K562 (cell line): ENCODE results near the gene HS3ST1. TPM values are rescaled to one million over a fixed set of nuclear protein-coding genes. Genes with fewer than 3 reads are reported as not detected.
"Not testable (repeated sequence)": the region's sequence is repeated elsewhere in the genome, so short reads cannot be mapped to it uniquely, and the experiment has no call there.

ENCODE experiments used
- ATAC-seq: fragments of 200-7000 bp; cut with Tn5 transposase; 3 replicates; pipeline ENCODE4 v1.9.1; 2020; ENCODE audit warnings: moderate library complexity
- BruUV-seq: library from RNA; stranded (reverse); fragments of 400-500 nt; replicated peaks from 2 replicates; lab custom pipeline; 2021; lab: Mats Ljungman, UMichigan
- CTCF ChIA-PET: fragments of 300-600 bp; formaldehyde crosslinking; extraction: SDS; loops from one replicate; lab custom pipeline; 2021; ENCODE audit warnings: low intra/inter-chr PET ratio; lab: Yijun Ruan, JAX
- POLR2A ChIA-PET: fragments of 300-600, 350-650 bp; sonication (Branson Sonifier 250); formaldehyde crosslinking; extraction: SDS; loops from one replicate; lab custom pipeline; 2021; ENCODE audit warnings: antibody characterized with exemption, inconsistent platforms; lab: Yijun Ruan, JAX
- DNase-seq, 4 experiments: peaks; one replicate each; pipeline versions ENCODE4 v3.0.0 to v3.0.0-alpha.2; 2011 to 2018; ENCODE audit warnings: low spot score in 3 of 4, mixed read lengths in 3 of 4; ENCODE audit errors: extremely low read depth in 1 of 4
- FAIRE-seq: peaks from 2 replicates; lab custom pipeline; 2011; peaks lifted over from hg19 to GRCh38; lab: Jason Lieb, UNC
- H2AFZ ChIP-seq: 2 replicates; pipeline ENCODE4 v1.6.0; 2011; ENCODE audit warnings: low read depth, low read length, control low read depth, inconsistent platforms
- H3K27ac ChIP-seq: fragments of 200-600 bp; 3 replicates; pipeline ENCODE4 v1.8.0; 2011; ENCODE audit warnings: low read depth, mild to moderate bottlenecking, control low read depth, inconsistent platforms, low read length, moderate library complexity, mixed read lengths; ENCODE audit errors: extremely low read depth
- H3K27me3 ChIP-seq, 2 experiments: fragments of 300-600 bp in 1 of 2; 2 replicates in 1 of 2; 3 replicates in 1 of 2; pipeline versions ENCODE4 v1.6.0 to v1.8.0; 2011; ENCODE audit warnings: inconsistent platforms in 2 of 2, low read length in 2 of 2, mild to moderate bottlenecking in 1 of 2, mixed read lengths in 1 of 2, moderate library complexity in 1 of 2; ENCODE audit not compliant: control insufficient read depth in 2 of 2, insufficient read depth in 2 of 2
- H3K36me3 ChIP-seq: fragments of 300-600 bp; 3 replicates; pipeline ENCODE4 v1.8.0; 2011; ENCODE audit warnings: mild to moderate bottlenecking, low read length, inconsistent platforms; ENCODE audit not compliant: control insufficient read depth, insufficient read depth
- H3K4me1 ChIP-seq, 2 experiments: fragments of 200-600 bp in 1 of 2; replicated peaks in 1 of 2; 2 replicates in 1 of 2; 3 replicates in 1 of 2; pipeline versions ENCODE4 v1.5.1 to v1.8.0; 2011; ENCODE audit warnings: inconsistent platforms in 2 of 2, low read length in 2 of 2, mild to moderate bottlenecking in 1 of 2, mixed read lengths in 1 of 2, moderate library complexity in 1 of 2; ENCODE audit not compliant: control insufficient read depth in 2 of 2, insufficient read depth in 2 of 2
- H3K4me2 ChIP-seq: 2 replicates; pipeline ENCODE4 v1.6.1; 2011; ENCODE audit warnings: low read length, control low read depth, inconsistent platforms, mixed read lengths; ENCODE audit not compliant: insufficient read depth
- H3K4me3 ChIP-seq: fragments of 200-600 bp; sonication (generic), shearing (Covaris generic); 2 replicates; pipeline ENCODE4 v1.5.1; 2016; ENCODE audit warnings: control low read depth, inconsistent platforms
- H3K79me2 ChIP-seq: fragments of 200-600 bp; 3 replicates; pipeline ENCODE4 v1.8.0; 2011; ENCODE audit warnings: low read length, inconsistent platforms; ENCODE audit not compliant: control insufficient read depth, insufficient read depth
- H3K9ac ChIP-seq, 2 experiments: 2 replicates each; pipeline versions ENCODE4 v1.6.0 to v1.6.1; 2011; ENCODE audit warnings: low read depth in 2 of 2, low read length in 2 of 2, control low read depth in 1 of 2, inconsistent platforms in 1 of 2, mild to moderate bottlenecking in 1 of 2, mixed read lengths in 1 of 2; ENCODE audit not compliant: insufficient read depth in 1 of 2
- H3K9me1 ChIP-seq: one replicate; pipeline ENCODE4 v1.6.0; 2011; ENCODE audit warnings: inconsistent platforms, mild to moderate bottlenecking, low read length, moderate library complexity; ENCODE audit not compliant: control insufficient read depth, insufficient read depth
- H3K9me3 ChIP-seq: replicated peaks from 2 replicates; pipeline ENCODE4 v1.5.1; 2011; ENCODE audit warnings: low read depth, low read length, inconsistent platforms; ENCODE audit not compliant: control insufficient read depth, insufficient read depth
- H4K20me1 ChIP-seq: replicated peaks from 2 replicates; pipeline ENCODE4 v1.6.1; 2011; ENCODE audit warnings: low read length, inconsistent platforms, mixed read lengths; ENCODE audit not compliant: control insufficient read depth, insufficient read depth
- HDGF ChIP-seq: fragments of 450-650 bp; IDR thresholded peaks from 2 replicates; pipeline ENCODE4 v1.6.1; 2016
- NBN ChIP-seq: fragments of 450-650 bp; IDR thresholded peaks from 2 replicates; pipeline ENCODE4 v1.6.1; 2016; ENCODE audit warnings: low read depth, mild to moderate bottlenecking
- POLR2G ChIP-seq: fragments of 200-400 bp; formaldehyde crosslinking; IDR thresholded peaks from 2 replicates; pipeline ENCODE4 v1.6.1; 2017; ENCODE audit warnings: low read depth, mild to moderate bottlenecking, antibody characterized with exemption, low read length, moderate library complexity
- ZC3H8 ChIP-seq: fragments of 450-650 bp; IDR thresholded peaks from 2 replicates; pipeline ENCODE4 v1.6.1; 2017
- WGBS: fragments of 100-300 bp; shearing (Covaris generic); methylation state at CpG from one replicate; pipeline ENCODE4 v1.1.6; 2016; ENCODE audit warnings: low coverage, mixed read lengths; ENCODE audit not compliant: insufficient coverage; ENCODE audit errors: missing lambda C conversion rate; 5-methylcytosine and 5-hydroxymethylcytosine counted together
- in situ Hi-C: fragments of 300-500 bp; cut with MboI; formaldehyde crosslinking; loops from 4 replicates; pipeline ENCODE4 v1.15.0; 2018; ENCODE audit warnings: inconsistent platforms, mixed read lengths
- intact Hi-C: fragments of 100-400 bp; cut with micrococcal nuclease; formaldehyde crosslinking; loops from 2 replicates; pipeline ENCODE4 v1.14.2; 2022
- polyA plus RNA-seq, 8 experiments: library from polyadenylated mRNA; depleted of rRNA in 4 of 8; stranded (reverse) in 5 of 8; unstranded in 3 of 8; fragments of >200 nt; fragmentation: Nextera tagmentation in 2 of 8; fragmentation: Illumina TruSeq in 1 of 8; extraction: Ambion mirVana in 2 of 8; extraction: Trizol in 1 of 8; gene quantifications; 2 replicates each; pipeline versions ENCODE4 v1.2.1 to v1.2.3, GENCODE V29; 2011 to 2014; ENCODE audit warnings: inconsistent platforms in 1 of 8, missing spikeins in 1 of 8
- total RNA-seq, 7 experiments: library from RNA; depleted of rRNA in 6 of 7; stranded (reverse); fragments of >200 nt in 6 of 7; fragmentation: Illumina TruSeq in 2 of 7; extraction: Trizol in 2 of 7; gene quantifications; 2 replicates each; pipeline versions ENCODE4 v1.2.1 to v1.2.3, GENCODE V29; 2011 to 2021; ENCODE audit warnings: low replicate concordance in 1 of 7
- TF ChIP-seq, protein P1 (sequence below): sonication (generic); formaldehyde crosslinking; IDR thresholded peaks from 2 replicates; pipeline ENCODE4 v1.9.0; 2022; ENCODE audit warnings: mild to moderate bottlenecking, missing genetic modification reagents
- TF ChIP-seq, protein P2 (sequence below): fragments of 450-650 bp; conservative IDR thresholded peaks from 2 replicates; pipeline ENCODE4 v1.6.1; 2016; ENCODE audit warnings: missing genetic modification characterization, low read depth, mild to moderate bottlenecking, control low read depth, missing compliant biosample characterization

Gene HS3ST1
- total and polyA plus RNA-seq, 9 of the 15 experiments (the other 6 are each of a cell fraction or from before 2014, with no cell fraction given): 0.02 TPM; not detected in 8

- 0% methylated on average over 2 of the region's 2 CpGs for WGBS
- Histone ChIP-seq H4K20me1 (no peaks in the 10 kb centered on the region), H3K9me3 (no peaks in the 10 kb centered on the region), H3K79me2 (no peaks in the 10 kb centered on the region), H3K36me3 (no peaks in the 10 kb centered on the region), H3K4me3 (no peak overlapping the region), H3K9ac (no peak overlapping the region), H3K4me2 (no peak overlapping the region), H3K27ac (no peak overlapping the region), H2AFZ (no peak overlapping the region), H3K4me1 (no peaks in the 10 kb centered on the region), H3K27me3 (no peaks in the 10 kb centered on the region), H3K9me1 (no peaks in the 10 kb centered on the region)
- in situ Hi-C loops: no loop called here
- intact Hi-C loops: no loop called here
- ChIA-PET CTCF (no interaction called here), POLR2A (no interaction called here)
- no peak for ATAC-seq
- no peak for FAIRE-seq
- no peak for DNase-seq
- BruUV-seq: no TSS peak
- no peak for TF ChIP-seq HDGF
- TF ChIP-seq, protein P1, sequence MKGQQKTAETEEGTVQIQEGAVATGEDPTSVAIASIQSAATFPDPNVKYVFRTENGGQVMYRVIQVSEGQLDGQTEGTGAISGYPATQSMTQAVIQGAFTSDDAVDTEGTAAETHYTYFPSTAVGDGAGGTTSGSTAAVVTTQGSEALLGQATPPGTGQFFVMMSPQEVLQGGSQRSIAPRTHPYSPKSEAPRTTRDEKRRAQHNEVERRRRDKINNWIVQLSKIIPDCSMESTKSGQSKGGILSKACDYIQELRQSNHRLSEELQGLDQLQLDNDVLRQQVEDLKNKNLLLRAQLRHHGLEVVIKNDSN (CRISPR knock-in tag): no peak
- TF ChIP-seq ZC3H8: no peak
- TF ChIP-seq POLR2G: no peak
- TF ChIP-seq NBN: no peak
- TF ChIP-seq, protein P2, sequence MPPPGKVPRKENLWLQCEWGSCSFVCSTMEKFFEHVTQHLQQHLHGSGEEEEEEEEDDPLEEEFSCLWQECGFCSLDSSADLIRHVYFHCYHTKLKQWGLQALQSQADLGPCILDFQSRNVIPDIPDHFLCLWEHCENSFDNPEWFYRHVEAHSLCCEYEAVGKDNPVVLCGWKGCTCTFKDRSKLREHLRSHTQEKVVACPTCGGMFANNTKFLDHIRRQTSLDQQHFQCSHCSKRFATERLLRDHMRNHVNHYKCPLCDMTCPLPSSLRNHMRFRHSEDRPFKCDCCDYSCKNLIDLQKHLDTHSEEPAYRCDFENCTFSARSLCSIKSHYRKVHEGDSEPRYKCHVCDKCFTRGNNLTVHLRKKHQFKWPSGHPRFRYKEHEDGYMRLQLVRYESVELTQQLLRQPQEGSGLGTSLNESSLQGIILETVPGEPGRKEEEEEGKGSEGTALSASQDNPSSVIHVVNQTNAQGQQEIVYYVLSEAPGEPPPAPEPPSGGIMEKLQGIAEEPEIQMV (tag): no peak
These were observed 35.1 kb downstream of the HS3ST1 start for GRCh38 chr4:11393551-11393950.

- intact Hi-C loops, POLR2A ChIA-PET, H3K27ac ChIP-seq, BruUV-seq, H3K4me2 ChIP-seq, H2AFZ ChIP-seq, in situ Hi-C loops, H3K4me1 ChIP-seq, H4K20me1 ChIP-seq, ATAC-seq, CTCF ChIA-PET, H3K9me3 ChIP-seq, FAIRE-seq, H3K36me3 ChIP-seq, H3K9me1 ChIP-seq, DNase-seq, H3K4me3 ChIP-seq, H3K9ac ChIP-seq, H3K27me3 ChIP-seq, H3K79me2 ChIP-seq: not testable (repeated sequence)
- WGBS: 0% methylated on average over 11 of the region's 15 CpGs
These were observed 44.6 kb downstream of the HS3ST1 start for GRCh38 chr4:11384072-11384471.
